ENCODE results near the gene ICE2.

Gene ICE2

DNA sequence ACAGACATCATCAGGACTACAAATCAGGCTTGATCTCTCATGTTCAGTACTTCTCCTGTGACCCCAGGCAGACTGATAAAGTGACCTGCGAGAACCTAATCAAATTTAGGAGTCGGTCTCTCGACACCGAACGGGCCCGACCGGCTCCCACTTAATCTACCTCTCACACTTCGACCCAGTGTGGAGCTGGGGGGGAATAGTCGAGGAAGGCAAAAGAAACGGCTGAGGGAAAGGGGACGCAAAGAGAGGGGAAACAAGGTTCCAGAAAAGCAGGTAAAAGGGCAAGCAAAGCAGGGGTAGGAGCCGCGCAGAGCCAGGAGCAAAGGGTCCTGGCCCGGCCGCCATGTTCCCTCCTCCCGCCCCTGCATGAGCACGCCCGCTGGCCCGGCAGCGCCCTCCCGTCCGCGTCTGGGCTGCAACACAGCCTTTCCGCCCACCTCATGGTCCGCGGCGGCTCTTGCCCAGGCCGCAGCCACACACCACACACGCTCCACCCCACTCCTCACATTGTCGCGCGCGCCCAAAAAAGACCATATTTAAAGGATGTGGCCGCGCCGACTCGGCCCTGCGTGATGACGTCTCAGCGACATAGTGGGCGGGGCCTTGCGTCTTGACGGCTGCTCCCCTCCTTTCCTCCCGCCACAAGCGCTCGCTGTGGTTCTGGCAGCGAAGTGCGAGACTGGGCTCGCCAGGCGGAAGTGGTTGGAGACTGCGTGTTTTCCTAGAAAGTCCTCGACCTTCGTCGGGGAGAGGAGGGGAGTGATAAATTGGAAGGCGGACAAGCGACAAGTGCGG lies at the start of gene ICE2:
Gene ICE2, minus strand, starts transcription at position 577 of the 795 bp plus-strand sequence. CDS start 1,165 bp downstream, outside the sequence.
- peak; percentile 75 for DNase-seq

GRCh38 chr15:60528530-60528929 lies 49.6 kb upstream of the ICE2 start:
- no peak for DNase-seq

GRCh38 chr15:60527456-60527855 lies 48.5 kb upstream of the ICE2 start:
- no peak for DNase-seq

DNA sequence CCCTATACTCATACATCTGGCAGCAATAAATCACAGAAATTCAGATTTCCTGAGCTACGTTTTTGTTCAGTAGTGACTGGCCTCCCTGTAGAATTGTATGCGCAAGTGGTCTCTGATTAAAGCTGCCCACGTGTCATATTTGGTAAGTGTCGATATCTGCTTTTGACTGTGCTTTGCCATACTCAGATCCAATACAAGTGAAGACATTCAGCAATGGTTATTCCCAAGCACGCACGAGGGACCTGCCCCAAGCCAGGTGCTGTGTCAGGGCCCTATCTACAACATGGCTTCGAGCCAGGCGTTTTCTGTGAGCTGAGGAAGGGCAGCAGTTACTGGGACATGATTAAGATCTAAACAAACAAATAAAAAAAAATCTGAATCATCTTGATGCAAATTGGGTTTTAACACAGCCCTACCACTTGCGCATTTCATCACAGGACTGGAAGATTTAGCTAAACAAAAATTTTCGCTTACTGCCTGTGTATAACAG lies 47.2 kb upstream of the ICE2 start:
- no peak for DNase-seq

- DNase-seq: no peak
These were observed 46.5 kb upstream of the ICE2 start for GRCh38 chr15:60525341-60526039.

GRCh38 chr15:60523056-60523455 lies 44.1 kb upstream of the ICE2 start:
- DNase-seq: no peak

DNA sequence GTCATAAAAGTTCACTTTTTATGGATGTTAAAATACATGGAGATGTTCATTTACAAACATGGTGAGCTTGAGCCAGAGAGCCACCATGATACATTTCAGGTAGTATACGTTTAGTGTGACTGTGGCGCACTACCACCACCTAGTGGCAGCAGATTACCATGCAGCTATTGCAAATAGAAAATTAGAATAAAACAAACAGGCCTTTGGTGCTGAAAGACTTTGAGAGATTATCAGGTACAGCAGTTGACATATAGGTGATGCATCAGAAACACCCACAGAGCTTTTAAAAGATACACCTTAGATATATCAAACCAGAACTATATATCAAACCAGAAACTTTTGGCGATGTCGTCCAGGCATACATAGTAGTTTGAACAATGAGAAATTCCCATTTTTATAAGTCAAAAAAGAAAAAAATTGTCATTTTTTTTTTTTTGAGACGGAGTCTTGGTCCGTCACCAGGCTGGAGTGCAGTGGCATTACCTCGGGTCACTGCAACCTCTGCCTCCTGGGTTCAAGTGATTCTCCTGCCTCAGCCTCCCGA lies 42.0 kb upstream of the ICE2 start:
- peak; percentile 2 for DNase-seq

DNA sequence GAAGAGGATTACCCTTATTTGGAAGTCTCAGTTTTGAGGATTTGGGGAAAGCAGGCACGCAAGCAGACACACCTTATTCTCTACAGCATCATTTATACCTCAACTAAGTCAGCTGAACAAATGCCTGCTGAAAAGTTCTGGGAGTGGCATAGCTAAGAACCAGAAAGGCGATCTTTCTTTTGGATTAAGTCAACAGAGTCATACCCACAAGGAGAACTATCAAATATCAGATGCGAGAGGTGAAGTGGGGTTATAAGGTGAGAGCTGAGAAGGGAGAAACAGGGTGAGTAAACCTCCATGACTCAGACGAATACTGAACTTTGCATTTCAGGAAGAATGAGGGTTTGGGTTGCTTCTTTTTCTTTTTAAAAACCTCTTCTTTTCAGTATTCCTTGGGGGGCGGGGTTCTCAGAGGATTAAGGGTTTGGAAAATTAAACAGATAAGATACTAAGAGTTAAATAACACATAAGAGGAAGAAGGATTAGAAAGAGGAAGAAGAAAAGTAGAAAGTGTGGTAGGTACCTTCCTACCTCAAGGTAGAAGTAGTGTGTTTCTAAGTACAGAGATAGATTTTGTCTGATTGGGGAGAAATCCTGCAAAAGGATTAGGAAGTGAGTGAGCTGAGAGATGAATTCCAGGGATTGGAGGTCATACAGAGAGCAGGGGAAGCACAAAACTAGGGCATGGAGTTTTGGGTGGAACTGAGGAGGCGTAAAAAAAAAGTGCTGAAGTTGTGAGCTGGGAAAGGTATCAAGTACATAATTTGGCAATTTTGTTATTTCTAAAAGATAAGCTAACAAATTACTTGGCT lies 41.3 kb upstream of the ICE2 start:
- DNase-seq: no peak

DNA sequence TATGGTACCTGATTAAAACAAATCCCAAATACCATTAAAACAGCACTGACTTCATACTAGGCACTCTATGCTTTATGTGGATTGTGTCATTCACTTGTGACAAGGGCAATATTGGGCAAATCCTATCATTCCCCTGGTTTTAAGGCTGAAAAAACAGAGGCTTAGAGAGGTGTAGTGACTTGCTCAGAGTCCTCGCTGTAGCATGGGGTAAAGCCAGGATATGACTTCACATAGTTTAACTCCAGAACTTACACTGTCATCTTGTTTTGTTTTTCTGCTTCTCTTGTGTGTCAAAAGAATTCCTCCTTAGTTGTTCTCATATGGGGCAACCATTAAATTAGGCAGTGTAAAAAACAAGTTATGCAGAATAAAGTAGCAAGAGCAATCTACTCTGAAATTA lies 40.3 kb upstream of the ICE2 start:
- no peak for DNase-seq

DNA sequence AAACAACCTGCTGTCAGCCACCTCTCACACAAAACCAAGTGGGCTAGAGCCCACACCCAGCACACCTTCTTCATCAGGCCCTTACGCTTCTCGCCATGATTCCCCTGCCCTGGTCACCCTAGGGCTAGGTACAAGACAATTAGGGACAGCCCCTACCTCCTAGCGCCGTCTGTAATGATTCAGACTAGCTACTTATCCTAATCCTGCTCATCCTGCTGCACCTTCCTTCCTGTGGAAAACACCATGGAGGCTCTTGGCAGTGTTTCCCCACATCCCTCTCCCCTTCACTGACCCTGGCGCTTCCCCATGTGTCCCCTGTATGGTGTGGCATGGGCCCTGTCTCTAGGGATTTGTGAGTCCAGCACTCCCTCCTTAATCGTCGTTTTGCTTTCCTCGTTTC lies 39.6 kb upstream of the ICE2 start:
- no peak for DNase-seq

GRCh38 chr15:60514261-60514881 lies 35.4 kb upstream of the ICE2 start:
- no peak for DNase-seq

- DNase-seq: no peak
These were observed 34.7 kb upstream of the ICE2 start for GRCh38 chr15:60513676-60514075.

DNA sequence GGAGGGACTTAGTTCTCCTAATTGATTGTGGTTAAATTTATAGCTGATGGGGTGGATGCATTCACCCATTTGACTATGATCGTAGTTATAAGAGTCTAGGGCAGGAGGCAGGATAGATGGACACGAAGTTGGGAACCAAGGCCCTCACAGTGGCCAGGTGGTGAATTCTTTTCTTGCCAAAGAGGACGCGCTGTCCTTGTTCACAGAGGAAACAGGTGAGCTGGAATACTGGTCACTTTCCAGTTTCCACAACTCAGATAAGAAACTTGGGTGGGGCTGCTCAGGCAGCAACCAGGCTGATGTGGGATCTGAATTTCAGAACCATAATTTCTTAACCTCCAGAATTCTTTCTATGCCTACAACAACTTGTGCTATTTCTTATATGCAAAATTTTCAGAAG lies 34.0 kb upstream of the ICE2 start:
- no peak for DNase-seq

- DNase-seq: no peak
These were observed 32.5 kb upstream of the ICE2 start for GRCh38 chr15:60511351-60512031.

GRCh38 chr15:60510006-60510405 lies 31.1 kb upstream of the ICE2 start:
- no peak for DNase-seq

GRCh38 chr15:60509470-60509869 lies 30.5 kb upstream of the ICE2 start:
- no peak for DNase-seq

DNA sequence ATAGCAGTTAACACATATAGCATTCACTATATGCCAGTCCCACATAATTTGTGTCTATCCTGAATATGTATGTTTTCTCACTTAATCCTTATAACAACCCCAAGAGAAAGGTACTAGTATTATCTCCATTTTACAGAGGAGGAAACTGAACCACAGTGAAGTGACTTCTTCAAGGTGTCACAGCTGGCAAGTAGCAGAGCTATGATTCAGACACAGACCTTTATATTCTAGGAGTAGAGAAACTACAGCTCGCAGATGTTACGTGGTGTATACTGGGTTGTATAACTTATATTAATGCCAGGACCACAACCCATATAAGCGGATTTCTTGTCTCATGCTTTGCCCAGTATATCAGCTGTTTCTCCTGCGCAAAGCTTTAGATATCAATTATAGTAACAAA lies 29.5 kb upstream of the ICE2 start:
- DNase-seq: no peak

DNA sequence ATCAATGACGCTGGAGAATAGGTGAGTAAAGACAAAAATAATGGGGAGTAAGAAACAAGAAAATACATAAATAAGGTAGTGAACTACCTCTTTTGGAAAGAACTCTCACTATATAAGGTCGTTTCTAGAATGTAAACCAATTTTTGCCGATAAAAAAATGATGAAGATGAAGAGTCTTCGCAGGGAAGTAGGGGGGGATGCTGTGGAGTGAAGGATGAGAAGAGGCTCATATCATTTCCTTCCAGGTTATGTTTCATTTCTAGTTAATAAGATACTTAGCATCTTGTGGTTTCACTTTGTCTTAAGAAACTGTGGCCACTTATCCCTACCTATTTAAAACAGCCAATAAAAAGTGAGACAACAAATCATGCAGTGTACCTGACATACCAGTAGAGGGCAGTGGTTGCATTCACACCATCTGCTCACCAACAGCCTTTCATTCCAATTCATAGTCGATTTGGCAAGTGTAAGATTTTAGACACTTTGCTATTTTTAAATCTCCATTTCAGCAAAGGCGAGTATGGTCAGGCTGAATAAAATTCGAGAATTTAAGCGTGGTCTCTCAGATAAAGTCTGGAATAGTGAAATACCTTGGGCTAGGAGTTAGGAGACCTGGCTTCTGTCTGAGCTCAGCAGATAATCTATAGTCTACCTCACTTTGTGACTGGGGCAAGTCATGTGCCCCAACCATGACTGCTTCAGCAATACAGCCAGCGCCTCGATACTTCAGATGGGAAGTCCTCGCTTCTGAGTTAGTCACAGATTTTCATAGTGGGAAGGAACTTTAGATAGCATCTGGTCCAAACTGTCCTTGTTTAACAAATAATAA lies 28.9 kb upstream of the ICE2 start:
- DNase-seq: peak; percentile 17

DNA sequence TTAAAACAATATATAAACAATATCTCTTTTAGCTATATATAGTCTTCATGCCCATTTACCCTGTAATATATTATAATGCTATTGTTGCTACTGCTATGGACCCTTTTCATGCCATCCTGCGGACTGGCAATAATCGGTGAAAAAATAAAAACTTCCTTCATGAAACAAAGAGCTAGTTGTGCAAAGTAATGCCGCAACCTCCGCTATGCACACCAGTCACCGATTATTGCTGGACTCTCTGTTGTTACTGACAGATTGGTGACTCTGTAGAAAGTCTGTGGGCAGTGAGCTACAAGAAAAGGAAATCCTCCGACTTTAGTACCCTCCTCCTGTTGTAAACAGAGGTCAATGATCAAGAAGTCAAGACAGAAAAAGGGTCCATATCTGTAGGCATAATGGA lies 17.9 kb upstream of the ICE2 start:
- DNase-seq: no peak

GRCh38 chr15:60494108-60494507 lies 15.2 kb upstream of the ICE2 start:
- no peak for DNase-seq

DNA sequence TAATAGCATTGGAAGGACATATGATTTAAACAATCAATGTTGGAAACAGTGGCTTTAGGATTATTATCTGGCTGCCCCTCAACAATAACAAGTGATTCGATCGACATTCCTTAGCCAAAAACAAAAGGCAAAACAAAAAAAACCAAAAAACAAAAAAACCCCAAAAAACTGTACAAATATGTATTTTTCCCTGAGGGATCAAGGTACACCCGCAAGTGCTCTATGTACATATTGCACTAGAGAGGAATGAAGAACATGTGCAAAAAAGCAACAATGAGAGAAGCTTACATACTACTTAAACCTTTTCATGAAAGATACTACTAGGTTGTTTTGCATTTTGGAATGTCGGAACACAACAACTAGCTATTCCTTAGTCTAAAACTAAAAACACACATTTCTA lies 14.2 kb upstream of the ICE2 start:
- DNase-seq: no peak
